HCT116 (cell line): ENCODE measurements around the gene MYO1B. TPM values are rescaled to one million over a fixed set of nuclear protein-coding genes. Genes with fewer than 3 reads are reported as not detected.

Source experiments
- ATAC-seq: fragments of 200-7000 bp; cut with Tn5 transposase; 2 replicates; pipeline ENCODE4 v1.9.1; 2020; ENCODE audit warnings: mild to moderate bottlenecking, moderate library complexity
- BruUV-seq: library from RNA; stranded (reverse); fragments of 400-500 nt; replicated peaks from 2 replicates; lab custom pipeline; 2021; lab: Mats Ljungman, UMichigan
- CTCF ChIA-PET: fragments of 300-600 bp; sonication (Branson Sonifier 250); formaldehyde crosslinking; loops from one replicate; lab custom pipeline; 2021; ENCODE audit warnings: antibody characterized with exemption; lab: Charles Lee
- POLR2A ChIA-PET: fragments of 300-600, 350-600 bp; sonication (Branson Sonifier 250); formaldehyde crosslinking; loops from one replicate; lab custom pipeline; 2021; ENCODE audit warnings: antibody characterized with exemption; lab: Charles Lee
- RAD21 ChIA-PET, 2 experiments: fragments of 300-600 bp; sonication (Branson Sonifier 250); formaldehyde crosslinking; loops; one replicate each; lab custom pipeline; 2023; ENCODE audit warnings: low total read pairs in 2 of 2; ENCODE audit not compliant: uncharacterized antibody in 2 of 2, unreplicated experiment in 2 of 2, low non-redundant PET in 1 of 2; lab: Charles Lee
- DNase-seq: peaks from one replicate; pipeline ENCODE4 v3.0.0-alpha.2; 2010; ENCODE audit warnings: low read depth, low spot score
- H2AFZ ChIP-seq: fragments of 200-600 bp; shearing (Covaris generic), sonication (generic); 2 replicates; pipeline ENCODE4 v1.6.1; 2017; ENCODE audit warnings: low read depth, mixed run types, mixed read lengths, antibody characterized with exemption, low read length; ENCODE audit not compliant: poor library complexity, severe bottlenecking
- H3K27ac ChIP-seq: 2 replicates; pipeline ENCODE4 v1.5.1; 2012; ENCODE audit warnings: low read depth, low read length
- H3K27me3 ChIP-seq: fragments of 200-600 bp; sonication (generic); 2 replicates; pipeline ENCODE4 v1.6.1; 2016; ENCODE audit warnings: mixed run types, low read length, mixed read lengths; ENCODE audit not compliant: insufficient read depth
- H3K36me3 ChIP-seq, 2 experiments: fragments of 200-500 bp in 1 of 2; fragments of 200-600 bp in 1 of 2; sonication (Bioruptor generic) in 1 of 2; sonication (generic) in 1 of 2; 2 replicates each; pipeline versions ENCODE4 v1.5.1 to v1.6.1; 2014 to 2016; ENCODE audit warnings: low read length in 2 of 2, inconsistent platforms in 1 of 2, mixed read lengths in 1 of 2, mixed run types in 1 of 2; ENCODE audit not compliant: insufficient read depth in 2 of 2, control insufficient read depth in 1 of 2
- H3K4me1 ChIP-seq, 2 experiments: fragments of 200-600 bp in 1 of 2; sonication (generic) in 1 of 2; 2 replicates each; pipeline versions ENCODE4 v1.5.1 to v1.6.1; 2012 to 2017; ENCODE audit warnings: low read length in 2 of 2, inconsistent platforms in 1 of 2, mild to moderate bottlenecking in 1 of 2, mixed read lengths in 1 of 2, mixed run types in 1 of 2, moderate library complexity in 1 of 2; ENCODE audit not compliant: insufficient read depth in 2 of 2, control insufficient read depth in 1 of 2
- H3K4me2 ChIP-seq: fragments of 200-600 bp; sonication (generic); 2 replicates; pipeline ENCODE4 v1.6.1; 2017; ENCODE audit warnings: mixed run types, low read length, mixed read lengths
- H3K4me3 ChIP-seq, 2 experiments: fragments of 200-600 bp in 1 of 2; sonication (generic) in 1 of 2; replicated peaks in 1 of 2; 2 replicates each; pipeline ENCODE4 v1.5.1; 2011 to 2016; ENCODE audit warnings: low read length in 2 of 2, control low read depth in 1 of 2, low read depth in 1 of 2, mild to moderate bottlenecking in 1 of 2, mixed read lengths in 1 of 2, mixed run types in 1 of 2
- H3K79me2 ChIP-seq: fragments of 200-600 bp; sonication (generic); 2 replicates; pipeline ENCODE4 v1.6.1; 2017; ENCODE audit warnings: mild to moderate bottlenecking, mixed run types, low read length, moderate library complexity, mixed read lengths; ENCODE audit not compliant: insufficient read depth
- H3K9ac ChIP-seq: fragments of 200-600 bp; sonication (generic); 2 replicates; pipeline ENCODE4 v1.6.1; 2016; ENCODE audit warnings: low read length, mixed read lengths
- H3K9me2 ChIP-seq: fragments of 200-600 bp; sonication (generic), shearing (Covaris generic); 2 replicates; pipeline ENCODE4 v1.6.1; 2017; ENCODE audit warnings: mixed run types, mild to moderate bottlenecking, moderate library complexity; ENCODE audit not compliant: insufficient read depth
- H3K9me3 ChIP-seq, 2 experiments: fragments of 200-500 bp in 1 of 2; fragments of 200-600 bp in 1 of 2; sonication (Bioruptor generic) in 1 of 2; sonication (generic) in 1 of 2; 2 replicates each; pipeline ENCODE4 v1.6.1; 2014 to 2017; ENCODE audit warnings: low read length in 2 of 2, mixed read lengths in 2 of 2, inconsistent platforms in 1 of 2, low read depth in 1 of 2, mild to moderate bottlenecking in 1 of 2, mixed run types in 1 of 2, moderate library complexity in 1 of 2; ENCODE audit not compliant: control insufficient read depth in 1 of 2, insufficient read depth in 1 of 2
- H4K20me1 ChIP-seq: fragments of 200-600 bp; sonication (generic), shearing (Covaris generic); 2 replicates; pipeline ENCODE4 v1.6.1; 2017; ENCODE audit warnings: mixed run types, mild to moderate bottlenecking, moderate library complexity; ENCODE audit not compliant: insufficient read depth
- CBX3 ChIP-seq: IDR thresholded peaks from 2 replicates; pipeline ENCODE4 v1.6.1; 2012; ENCODE audit warnings: low read depth
- EGR1 ChIP-seq: IDR thresholded peaks from 2 replicates; pipeline ENCODE4 v1.6.1; 2012; ENCODE audit warnings: low read depth
- ELF1 ChIP-seq: IDR thresholded peaks from 2 replicates; pipeline ENCODE4 v1.6.1; 2012; ENCODE audit warnings: low read depth, borderline replicate concordance
- EZH2 ChIP-seq: fragments of 200-600 bp; sonication (generic); IDR thresholded peaks from 2 replicates; pipeline ENCODE4 v1.6.1; 2017; ENCODE audit warnings: antibody characterized with exemption, mixed run types
- FOSL1 ChIP-seq: IDR thresholded peaks from 2 replicates; pipeline ENCODE4 v1.6.1; 2012; ENCODE audit warnings: low read depth
- POLR2A ChIP-seq: IDR thresholded peaks from 2 replicates; pipeline ENCODE4 v1.7.0; 2011; ENCODE audit warnings: borderline replicate concordance; ENCODE audit not compliant: insufficient read depth, insufficient read length; ENCODE audit errors: extremely low read depth
- RAD21 ChIP-seq: IDR thresholded peaks from 2 replicates; pipeline ENCODE4 v1.6.1; 2012; ENCODE audit warnings: low read depth, mild to moderate bottlenecking
- SIN3A ChIP-seq: IDR thresholded peaks from 2 replicates; pipeline ENCODE4 v1.6.1; 2012; ENCODE audit warnings: low read depth
- SP1 ChIP-seq: IDR thresholded peaks from 2 replicates; pipeline ENCODE4 v1.6.1; 2012; ENCODE audit warnings: low read depth
- SRF ChIP-seq: IDR thresholded peaks from 2 replicates; pipeline ENCODE4 v1.6.1; 2012; ENCODE audit warnings: low read depth
- TCF7L2 ChIP-seq: IDR thresholded peaks from 2 replicates; pipeline ENCODE4 v1.7.0; 2011; ENCODE audit warnings: borderline replicate concordance, inconsistent platforms; ENCODE audit not compliant: insufficient read depth, insufficient read length; ENCODE audit errors: extremely low read depth
- YY1 ChIP-seq: IDR thresholded peaks from 2 replicates; pipeline ENCODE4 v1.6.1; 2011; ENCODE audit warnings: low read length, low read depth, moderate library complexity, mild to moderate bottlenecking; ENCODE audit not compliant: insufficient replicate concordance; ENCODE audit errors: extremely low read depth
- intact Hi-C: fragments of 100-400 bp; cut with micrococcal nuclease; formaldehyde crosslinking; loops from 2 replicates; pipeline ENCODE4 v1.10.0; 2022
- total RNA-seq: library from RNA; stranded (reverse); gene quantifications from one replicate; pipeline ENCODE4 v1.2.1, GENCODE V29; 2021; ENCODE audit not compliant: unreplicated experiment
- TF ChIP-seq, protein P1 (sequence below): IDR thresholded peaks from 2 replicates; pipeline ENCODE4 v1.6.1; 2012
- TF ChIP-seq, protein P2 (sequence below), 3 experiments: fragments of 200-600 bp in 1 of 3; sonication (generic) in 1 of 3; IDR thresholded peaks in 2 of 3; conservative IDR thresholded peaks in 1 of 3; 2 replicates each; pipeline ENCODE4 v1.5.1; 2012 to 2017; ENCODE audit warnings: low read depth in 2 of 3, low read length in 2 of 3, antibody characterized with exemption in 1 of 3, borderline replicate concordance in 1 of 3, control low read depth in 1 of 3, mild to moderate bottlenecking in 1 of 3, mixed read lengths in 1 of 3, mixed run types in 1 of 3, moderate library complexity in 1 of 3; ENCODE audit not compliant: insufficient read depth in 1 of 3
- TF ChIP-seq, protein P3 (sequence below): IDR thresholded peaks from 2 replicates; pipeline ENCODE4 v1.6.1; 2012
- TF ChIP-seq, protein P4 (sequence below): IDR thresholded peaks from 2 replicates; pipeline ENCODE4 v1.6.1; 2011; ENCODE audit warnings: mild to moderate bottlenecking, low read length, moderate library complexity; ENCODE audit not compliant: insufficient replicate concordance; ENCODE audit errors: extremely low read depth

Gene MYO1B
- total RNA-seq, 1 experiment from 2014 or later = 51.7 TPM

DNA sequence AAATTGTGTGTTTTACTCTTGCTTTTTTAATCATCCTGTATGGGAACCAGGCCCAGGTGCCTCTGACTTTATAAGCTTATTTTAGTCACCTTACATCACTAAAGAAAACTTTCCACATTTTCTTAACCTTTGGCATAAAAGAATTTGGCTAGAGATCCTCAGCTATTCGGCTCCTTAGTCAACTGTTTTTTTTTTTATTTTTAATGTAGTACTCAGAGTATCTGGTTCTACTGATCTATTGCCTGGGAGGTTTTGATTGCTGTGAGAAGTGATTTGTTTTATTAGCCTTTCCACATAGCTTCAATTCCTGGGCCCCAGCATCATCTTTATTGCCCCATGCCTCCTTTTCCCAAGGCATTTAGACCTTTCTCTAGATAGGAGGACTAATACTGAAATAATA lies 121.0 kb downstream of the MYO1B start:
- ATAC-seq (no peak), DNase-seq (no peak)
- H3K79me2 ChIP-seq = no peaks in the 10 kb centered on the region
- no peaks in the 10 kb centered on the region for H3K9me3 ChIP-seq
- no peaks in the 10 kb centered on the region for H4K20me1 ChIP-seq
- 0 out of 4 replicates have a peak, but pooled peaks cover 0 to 2% of the 10 kb centered on the region in 2 experiments for H3K36me3 ChIP-seq
- H3K9me2 ChIP-seq = no peaks in the 10 kb centered on the region
- H3K9ac ChIP-seq = no peak overlapping the region
- RAD21 ChIA-PET = no interaction called here
- POLR2A ChIA-PET = no interaction called here
- intact Hi-C loops = no loop called here
- BruUV-seq = no TSS peak
- no peaks in the 10 kb centered on the region for H3K27me3 ChIP-seq
- no peak overlapping the region for H3K4me3 ChIP-seq
- H3K4me2 ChIP-seq = no peak overlapping the region
- H2AFZ ChIP-seq = no peak overlapping the region
- no peaks in the 10 kb centered on the region for H3K4me1 ChIP-seq
- H3K27ac ChIP-seq = no peak overlapping the region
- TF ChIP-seq EGR1 (no peak), SIN3A (no peak), YY1 (no peak), ELF1 (no peak), POLR2A (no peak)
- TF ChIP-seq, protein P1, sequence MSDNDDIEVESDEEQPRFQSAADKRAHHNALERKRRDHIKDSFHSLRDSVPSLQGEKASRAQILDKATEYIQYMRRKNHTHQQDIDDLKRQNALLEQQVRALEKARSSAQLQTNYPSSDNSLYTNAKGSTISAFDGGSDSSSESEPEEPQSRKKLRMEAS = no peak
- TF ChIP-seq, all 23 proteins: peak for 0
- CTCF ChIA-PET = no interaction called here

DNA sequence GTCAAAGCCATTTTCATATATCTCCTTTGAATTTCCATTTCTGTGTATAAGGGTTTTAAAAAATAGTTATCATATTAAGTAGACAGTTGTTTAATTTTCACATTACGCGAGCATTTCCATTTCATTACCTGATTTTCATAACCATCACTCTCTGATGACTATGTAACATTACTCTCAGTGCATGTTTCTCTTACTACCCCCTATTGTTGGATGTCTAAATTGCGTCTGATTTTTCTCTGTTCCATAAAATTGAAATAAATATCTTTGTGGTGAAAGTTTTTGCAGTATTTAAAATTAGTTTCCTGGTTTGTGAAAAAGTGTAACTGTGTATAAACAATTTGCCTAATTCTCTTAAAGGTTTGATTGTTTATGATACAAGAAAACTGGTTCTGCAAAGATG lies 123.8 kb downstream of the MYO1B start:
- H3K4me3 ChIP-seq = no peak overlapping the region
- no peak overlapping the region for H3K4me2 ChIP-seq
- POLR2A ChIA-PET = no interaction called here

More for the DNA sequence above, 123.8 kb downstream of the MYO1B start:
- H3K36me3 ChIP-seq = 0 out of 4 replicates have a peak, but pooled peaks cover 2 to 4% of the 10 kb centered on the region in 2 experiments
- no peak overlapping the region for H3K27ac ChIP-seq
- H3K9me2 ChIP-seq = no peaks in the 10 kb centered on the region
- H2AFZ ChIP-seq = no peak overlapping the region
- no peak overlapping the region for H3K9ac ChIP-seq
- H3K79me2 ChIP-seq = no peaks in the 10 kb centered on the region
- H4K20me1 ChIP-seq = no peaks in the 10 kb centered on the region
- no TSS peak for BruUV-seq
- no peak for DNase-seq
- no peak for ATAC-seq
- no peaks in the 10 kb centered on the region for H3K27me3 ChIP-seq
- RAD21 ChIA-PET = no interaction called here
- TF ChIP-seq, protein P2, sequence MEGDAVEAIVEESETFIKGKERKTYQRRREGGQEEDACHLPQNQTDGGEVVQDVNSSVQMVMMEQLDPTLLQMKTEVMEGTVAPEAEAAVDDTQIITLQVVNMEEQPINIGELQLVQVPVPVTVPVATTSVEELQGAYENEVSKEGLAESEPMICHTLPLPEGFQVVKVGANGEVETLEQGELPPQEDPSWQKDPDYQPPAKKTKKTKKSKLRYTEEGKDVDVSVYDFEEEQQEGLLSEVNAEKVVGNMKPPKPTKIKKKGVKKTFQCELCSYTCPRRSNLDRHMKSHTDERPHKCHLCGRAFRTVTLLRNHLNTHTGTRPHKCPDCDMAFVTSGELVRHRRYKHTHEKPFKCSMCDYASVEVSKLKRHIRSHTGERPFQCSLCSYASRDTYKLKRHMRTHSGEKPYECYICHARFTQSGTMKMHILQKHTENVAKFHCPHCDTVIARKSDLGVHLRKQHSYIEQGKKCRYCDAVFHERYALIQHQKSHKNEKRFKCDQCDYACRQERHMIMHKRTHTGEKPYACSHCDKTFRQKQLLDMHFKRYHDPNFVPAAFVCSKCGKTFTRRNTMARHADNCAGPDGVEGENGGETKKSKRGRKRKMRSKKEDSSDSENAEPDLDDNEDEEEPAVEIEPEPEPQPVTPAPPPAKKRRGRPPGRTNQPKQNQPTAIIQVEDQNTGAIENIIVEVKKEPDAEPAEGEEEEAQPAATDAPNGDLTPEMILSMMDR (IDR thresholded peaks at IDR 0.05 in 2 of 3, conservative IDR thresholded peaks at IDR 0.05 in 1 of 3; ENCODE audit: borderline replicate concordance in 1 of 3, insufficient read depth in 1 of 3, low read depth in 2 of 3, low read length in 2 of 3) = peak; percentile 39 to 52 (median 39); a peak in 5 of 6 replicates
- TF ChIP-seq, protein P3, sequence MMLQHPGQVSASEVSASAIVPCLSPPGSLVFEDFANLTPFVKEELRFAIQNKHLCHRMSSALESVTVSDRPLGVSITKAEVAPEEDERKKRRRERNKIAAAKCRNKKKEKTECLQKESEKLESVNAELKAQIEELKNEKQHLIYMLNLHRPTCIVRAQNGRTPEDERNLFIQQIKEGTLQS = no peak
- no peak for TF ChIP-seq SRF
- TF ChIP-seq, protein P4, sequence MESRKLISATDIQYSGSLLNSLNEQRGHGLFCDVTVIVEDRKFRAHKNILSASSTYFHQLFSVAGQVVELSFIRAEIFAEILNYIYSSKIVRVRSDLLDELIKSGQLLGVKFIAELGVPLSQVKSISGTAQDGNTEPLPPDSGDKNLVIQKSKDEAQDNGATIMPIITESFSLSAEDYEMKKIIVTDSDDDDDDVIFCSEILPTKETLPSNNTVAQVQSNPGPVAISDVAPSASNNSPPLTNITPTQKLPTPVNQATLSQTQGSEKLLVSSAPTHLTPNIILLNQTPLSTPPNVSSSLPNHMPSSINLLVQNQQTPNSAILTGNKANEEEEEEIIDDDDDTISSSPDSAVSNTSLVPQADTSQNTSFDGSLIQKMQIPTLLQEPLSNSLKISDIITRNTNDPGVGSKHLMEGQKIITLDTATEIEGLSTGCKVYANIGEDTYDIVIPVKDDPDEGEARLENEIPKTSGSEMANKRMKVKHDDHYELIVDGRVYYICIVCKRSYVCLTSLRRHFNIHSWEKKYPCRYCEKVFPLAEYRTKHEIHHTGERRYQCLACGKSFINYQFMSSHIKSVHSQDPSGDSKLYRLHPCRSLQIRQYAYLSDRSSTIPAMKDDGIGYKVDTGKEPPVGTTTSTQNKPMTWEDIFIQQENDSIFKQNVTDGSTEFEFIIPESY = no peak
- no peak for TF ChIP-seq TCF7L2
- no peak for TF ChIP-seq CBX3
- peak; percentile 48 for TF ChIP-seq RAD21
- no peak for TF ChIP-seq EZH2
- TF ChIP-seq, protein P1 = no peak
- no peak for TF ChIP-seq ELF1
- TF ChIP-seq SP1 = no peak
- TF ChIP-seq YY1 = no peak
- TF ChIP-seq FOSL1 = no peak
- TF ChIP-seq, all 23 proteins: peak for 2
- no peaks in the 10 kb centered on the region for H3K9me3 ChIP-seq
- no peaks in the 10 kb centered on the region for H3K4me1 ChIP-seq
- intact Hi-C loops = no loop called here
- CTCF ChIA-PET = no interaction called here
